ENCODE results near the gene TBC1D4.

DNA sequence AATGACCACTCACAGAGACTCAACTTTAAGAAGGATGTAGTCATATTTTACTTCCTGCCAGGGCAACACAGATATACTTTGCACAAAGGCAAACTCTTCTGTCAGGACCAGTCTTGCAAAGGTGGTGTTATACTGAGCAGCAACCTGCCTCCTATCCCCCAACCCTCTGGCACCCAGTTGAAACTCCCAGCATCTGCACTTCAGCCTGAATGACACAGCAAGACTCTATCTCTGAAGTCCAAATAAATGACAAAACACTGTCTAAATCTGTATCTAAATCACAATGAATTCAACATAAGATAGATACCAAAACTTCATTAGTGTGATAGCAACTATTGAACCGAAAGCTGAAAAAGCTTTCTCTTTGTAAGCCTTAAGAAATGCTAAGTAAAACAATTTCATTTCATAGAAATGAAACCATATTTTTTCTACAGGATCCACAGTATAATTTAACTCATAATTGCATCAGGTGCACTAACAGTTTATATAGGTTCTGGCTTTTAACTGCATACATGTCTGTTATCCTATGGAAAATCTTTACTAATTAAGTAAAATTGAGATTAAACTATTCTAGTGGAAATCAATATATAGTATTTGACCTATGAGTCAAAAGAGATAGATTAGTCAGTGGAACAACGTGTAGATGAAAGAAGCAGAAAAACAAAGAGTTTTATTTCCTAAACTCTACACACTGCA, 163.7 kb downstream of the TBC1D4 start:
- TF ChIP-seq TAF1 (IDR thresholded peaks at IDR 0.05; ENCODE audit: low read depth) = no peak
- TF ChIP-seq POLR2AphosphoS5 (IDR thresholded peaks at IDR 0.05) = no peak
- TF ChIP-seq, protein P1, sequence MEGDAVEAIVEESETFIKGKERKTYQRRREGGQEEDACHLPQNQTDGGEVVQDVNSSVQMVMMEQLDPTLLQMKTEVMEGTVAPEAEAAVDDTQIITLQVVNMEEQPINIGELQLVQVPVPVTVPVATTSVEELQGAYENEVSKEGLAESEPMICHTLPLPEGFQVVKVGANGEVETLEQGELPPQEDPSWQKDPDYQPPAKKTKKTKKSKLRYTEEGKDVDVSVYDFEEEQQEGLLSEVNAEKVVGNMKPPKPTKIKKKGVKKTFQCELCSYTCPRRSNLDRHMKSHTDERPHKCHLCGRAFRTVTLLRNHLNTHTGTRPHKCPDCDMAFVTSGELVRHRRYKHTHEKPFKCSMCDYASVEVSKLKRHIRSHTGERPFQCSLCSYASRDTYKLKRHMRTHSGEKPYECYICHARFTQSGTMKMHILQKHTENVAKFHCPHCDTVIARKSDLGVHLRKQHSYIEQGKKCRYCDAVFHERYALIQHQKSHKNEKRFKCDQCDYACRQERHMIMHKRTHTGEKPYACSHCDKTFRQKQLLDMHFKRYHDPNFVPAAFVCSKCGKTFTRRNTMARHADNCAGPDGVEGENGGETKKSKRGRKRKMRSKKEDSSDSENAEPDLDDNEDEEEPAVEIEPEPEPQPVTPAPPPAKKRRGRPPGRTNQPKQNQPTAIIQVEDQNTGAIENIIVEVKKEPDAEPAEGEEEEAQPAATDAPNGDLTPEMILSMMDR (IDR thresholded peaks at IDR 0.05; ENCODE audit: poor library complexity, severe bottlenecking) = no peak
- TF ChIP-seq, protein P2, sequence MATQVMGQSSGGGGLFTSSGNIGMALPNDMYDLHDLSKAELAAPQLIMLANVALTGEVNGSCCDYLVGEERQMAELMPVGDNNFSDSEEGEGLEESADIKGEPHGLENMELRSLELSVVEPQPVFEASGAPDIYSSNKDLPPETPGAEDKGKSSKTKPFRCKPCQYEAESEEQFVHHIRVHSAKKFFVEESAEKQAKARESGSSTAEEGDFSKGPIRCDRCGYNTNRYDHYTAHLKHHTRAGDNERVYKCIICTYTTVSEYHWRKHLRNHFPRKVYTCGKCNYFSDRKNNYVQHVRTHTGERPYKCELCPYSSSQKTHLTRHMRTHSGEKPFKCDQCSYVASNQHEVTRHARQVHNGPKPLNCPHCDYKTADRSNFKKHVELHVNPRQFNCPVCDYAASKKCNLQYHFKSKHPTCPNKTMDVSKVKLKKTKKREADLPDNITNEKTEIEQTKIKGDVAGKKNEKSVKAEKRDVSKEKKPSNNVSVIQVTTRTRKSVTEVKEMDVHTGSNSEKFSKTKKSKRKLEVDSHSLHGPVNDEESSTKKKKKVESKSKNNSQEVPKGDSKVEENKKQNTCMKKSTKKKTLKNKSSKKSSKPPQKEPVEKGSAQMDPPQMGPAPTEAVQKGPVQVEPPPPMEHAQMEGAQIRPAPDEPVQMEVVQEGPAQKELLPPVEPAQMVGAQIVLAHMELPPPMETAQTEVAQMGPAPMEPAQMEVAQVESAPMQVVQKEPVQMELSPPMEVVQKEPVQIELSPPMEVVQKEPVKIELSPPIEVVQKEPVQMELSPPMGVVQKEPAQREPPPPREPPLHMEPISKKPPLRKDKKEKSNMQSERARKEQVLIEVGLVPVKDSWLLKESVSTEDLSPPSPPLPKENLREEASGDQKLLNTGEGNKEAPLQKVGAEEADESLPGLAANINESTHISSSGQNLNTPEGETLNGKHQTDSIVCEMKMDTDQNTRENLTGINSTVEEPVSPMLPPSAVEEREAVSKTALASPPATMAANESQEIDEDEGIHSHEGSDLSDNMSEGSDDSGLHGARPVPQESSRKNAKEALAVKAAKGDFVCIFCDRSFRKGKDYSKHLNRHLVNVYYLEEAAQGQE (IDR thresholded peaks at IDR 0.05; ENCODE audit: borderline replicate concordance) = no peak
- TF ChIP-seq EZH2 (IDR thresholded peaks at IDR 0.05; ENCODE audit: borderline replicate concordance, insufficient read depth, low read length, poor library complexity, severe bottlenecking) = no peak
- no peak for TF ChIP-seq MXI1 (conservative IDR thresholded peaks at IDR 0.05; ENCODE audit: poor library complexity, severe bottlenecking)
